HEK293 (cell line): ENCODE data around the gene SPATA1.
A peak's percentile ranks its signal among the peaks of the same experiment; 100 is the strongest.

Source experiments
- INSM2 ChIP-seq: fragments of 450-650 bp; formaldehyde crosslinking; IDR thresholded peaks from 2 replicates; pipeline ENCODE4 v1.5.1; 2016; ENCODE audit warnings: missing biosample characterization, missing genetic modification characterization
- KLF9 ChIP-seq: fragments of 450-650 bp; formaldehyde crosslinking; IDR thresholded peaks from 2 replicates; pipeline ENCODE4 v1.5.1; 2016; ENCODE audit warnings: missing biosample characterization, missing genetic modification characterization, low read depth
- MYNN ChIP-seq: fragments of 450-650 bp; formaldehyde crosslinking; IDR thresholded peaks from 2 replicates; pipeline ENCODE4 v1.5.1; 2016; ENCODE audit warnings: missing biosample characterization, missing genetic modification characterization, borderline replicate concordance
- PRDM1 ChIP-seq: fragments of 450-650 bp; formaldehyde crosslinking; IDR thresholded peaks from 2 replicates; pipeline ENCODE4; 2016; ENCODE audit warnings: missing biosample characterization, missing genetic modification characterization
- PRDM4 ChIP-seq: fragments of 450-650 bp; formaldehyde crosslinking; IDR thresholded peaks from 2 replicates; pipeline ENCODE4 v1.5.1; 2017; ENCODE audit warnings: missing biosample characterization, missing genetic modification characterization
- ZBTB1 ChIP-seq: fragments of 450-650 bp; formaldehyde crosslinking; IDR thresholded peaks from 2 replicates; pipeline ENCODE4 v1.5.1; 2016; ENCODE audit warnings: missing biosample characterization, missing genetic modification characterization
- ZBTB10 ChIP-seq: fragments of 450-650 bp; formaldehyde crosslinking; IDR thresholded peaks from 2 replicates; pipeline ENCODE4 v1.5.1; 2016; ENCODE audit warnings: missing biosample characterization, missing genetic modification characterization
- ZBTB17 ChIP-seq: fragments of 450-650 bp; formaldehyde crosslinking; IDR thresholded peaks from 2 replicates; pipeline ENCODE4 v1.5.1; 2016; ENCODE audit warnings: missing biosample characterization, missing genetic modification characterization
- ZBTB44 ChIP-seq: fragments of 450-650 bp; IDR thresholded peaks from 2 replicates; pipeline ENCODE4 v1.5.1; 2018; ENCODE audit warnings: missing biosample characterization, mild to moderate bottlenecking, missing genetic modification characterization
- ZBTB8A ChIP-seq: fragments of 450-650 bp; formaldehyde crosslinking; IDR thresholded peaks from 2 replicates; pipeline ENCODE4 v1.5.1; 2016; ENCODE audit warnings: missing biosample characterization, missing genetic modification characterization
- ZNF112 ChIP-seq: fragments of 450-650 bp; formaldehyde crosslinking; IDR thresholded peaks from 2 replicates; pipeline ENCODE4 v1.5.0; 2017; ENCODE audit warnings: missing biosample characterization, missing genetic modification characterization
- ZNF175 ChIP-seq: fragments of 450-650 bp; formaldehyde crosslinking; IDR thresholded peaks from 2 replicates; pipeline ENCODE4 v1.5.1; 2016; ENCODE audit warnings: missing biosample characterization, missing genetic modification characterization
- ZNF214 ChIP-seq: fragments of 450-650 bp; formaldehyde crosslinking; IDR thresholded peaks from 2 replicates; pipeline ENCODE4 v1.5.1; 2017; ENCODE audit warnings: missing biosample characterization, mild to moderate bottlenecking, missing genetic modification characterization, borderline replicate concordance
- ZNF23 ChIP-seq: fragments of 450-650 bp; formaldehyde crosslinking; IDR thresholded peaks from 2 replicates; pipeline ENCODE4 v1.5.1; 2016; ENCODE audit warnings: missing biosample characterization, missing genetic modification characterization, borderline replicate concordance
- ZNF394 ChIP-seq: fragments of 450-650 bp; formaldehyde crosslinking; IDR thresholded peaks from 2 replicates; pipeline ENCODE4 v1.5.1; 2016; ENCODE audit warnings: missing biosample characterization, missing genetic modification characterization, mild to moderate bottlenecking, moderate library complexity, borderline replicate concordance
- ZNF561 ChIP-seq: fragments of 450-650 bp; IDR thresholded peaks from 2 replicates; pipeline ENCODE4 v1.5.1; 2018; ENCODE audit warnings: missing biosample characterization, missing genetic modification characterization, borderline replicate concordance
- ZNF571 ChIP-seq: fragments of 450-650 bp; formaldehyde crosslinking; IDR thresholded peaks from 2 replicates; pipeline ENCODE4 v1.5.0; 2017; ENCODE audit warnings: missing biosample characterization, missing genetic modification characterization
- ZNF658 ChIP-seq: fragments of 450-650 bp; formaldehyde crosslinking; IDR thresholded peaks from 2 replicates; pipeline ENCODE4; 2016; ENCODE audit warnings: missing biosample characterization, missing genetic modification characterization
- ZNF76 ChIP-seq: fragments of 450-650 bp; formaldehyde crosslinking; IDR thresholded peaks from 2 replicates; pipeline ENCODE4; 2016; ENCODE audit warnings: low read depth, missing biosample characterization, missing genetic modification characterization, borderline replicate concordance
- ZNF768 ChIP-seq: fragments of 450-650 bp; formaldehyde crosslinking; IDR thresholded peaks from 2 replicates; pipeline ENCODE4 v1.5.1; 2018; ENCODE audit warnings: missing biosample characterization, mild to moderate bottlenecking, missing genetic modification characterization
- ZNF777 ChIP-seq: fragments of 450-650 bp; formaldehyde crosslinking; IDR thresholded peaks from 2 replicates; pipeline ENCODE4 v1.5.1; 2017; ENCODE audit warnings: missing biosample characterization, missing genetic modification characterization, borderline replicate concordance
- ZNF791 ChIP-seq: fragments of 450-650 bp; formaldehyde crosslinking; IDR thresholded peaks from 2 replicates; pipeline ENCODE4 v1.5.1; 2016; ENCODE audit warnings: missing biosample characterization, missing genetic modification characterization
- ZNF837 ChIP-seq: fragments of 450-650 bp; formaldehyde crosslinking; IDR thresholded peaks from 2 replicates; pipeline ENCODE4 v1.5.1; 2016; ENCODE audit warnings: missing biosample characterization, missing genetic modification characterization
- ZNF843 ChIP-seq: fragments of 450-650 bp; formaldehyde crosslinking; IDR thresholded peaks from 2 replicates; pipeline ENCODE4 v1.5.1; 2016; ENCODE audit warnings: missing biosample characterization, missing genetic modification characterization
- ZSCAN16 ChIP-seq: fragments of 450-650 bp; formaldehyde crosslinking; IDR thresholded peaks from 2 replicates; pipeline ENCODE4 v1.5.1; 2016; ENCODE audit warnings: missing biosample characterization, missing genetic modification characterization
- ZXDB ChIP-seq: fragments of 450-650 bp; formaldehyde crosslinking; IDR thresholded peaks from 2 replicates; pipeline ENCODE4 v1.5.1; 2016; ENCODE audit warnings: missing biosample characterization, missing genetic modification characterization

SPATA1 gene

GRCh38 chr1:84478876-84479868 is 27.0 kb upstream of the SPATA1 start, which contains the start of gene RPF1 (continued):
- TF ChIP-seq ZBTB17 (tag by site-specific recombination) (peak; percentile 72; the same call in 1 of the 2 replicates), ZNF394 (tag by site-specific recombination) (peak; percentile 50; the same call in 1 of the 2 replicates), INSM2 (tag by site-specific recombination) (peak; percentile 14; the same call in 1 of the 2 replicates), ZNF777 (no peak), ZXDB (tag by site-specific recombination) (peak; percentile 86), ZNF843 (no peak), ZBTB1 (tag by site-specific recombination) (no peak), ZNF571 (tag by site-specific recombination) (no peak), PRDM4 (tag by site-specific recombination) (no peak), ZNF175 (tag by site-specific recombination) (no peak), ZNF768 (tag by site-specific recombination) (no peak), KLF9 (tag by site-specific recombination) (no peak), ZNF76 (tag by site-specific recombination) (peak; percentile 39; the same call in 1 of the 2 replicates), ZNF214 (tag by site-specific recombination) (no peak), ZNF658 (tag by site-specific recombination) (no peak), ZNF112 (no peak), ZNF791 (tag by site-specific recombination) (no peak), PRDM1 (peak; percentile 19; the same call in 1 of the 2 replicates), ZNF561 (tag by site-specific recombination) (peak; percentile 90), ZNF837 (tag by site-specific recombination) (no peak), MYNN (tag by site-specific recombination) (no peak), ZBTB10 (no peak), ZBTB44 (tag by site-specific recombination) (no peak), ZNF23 (tag by site-specific recombination) (no peak), ZBTB8A (peak; percentile 91), ZSCAN16 (no peak)
